ENCODE results near the gene FCRLA. TPM values are rescaled to one million over a fixed set of nuclear protein-coding genes. Genes with fewer than 3 reads are reported as not detected.
"Not testable (repeated sequence)": the region's sequence is repeated elsewhere in the genome, so short reads cannot be mapped to it uniquely, and the experiment has no call there.

The FCRLA gene, protein sequence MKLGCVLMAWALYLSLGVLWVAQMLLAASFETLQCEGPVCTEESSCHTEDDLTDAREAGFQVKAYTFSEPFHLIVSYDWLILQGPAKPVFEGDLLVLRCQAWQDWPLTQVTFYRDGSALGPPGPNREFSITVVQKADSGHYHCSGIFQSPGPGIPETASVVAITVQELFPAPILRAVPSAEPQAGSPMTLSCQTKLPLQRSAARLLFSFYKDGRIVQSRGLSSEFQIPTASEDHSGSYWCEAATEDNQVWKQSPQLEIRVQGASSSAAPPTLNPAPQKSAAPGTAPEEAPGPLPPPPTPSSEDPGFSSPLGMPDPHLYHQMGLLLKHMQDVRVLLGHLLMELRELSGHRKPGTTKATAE
- not detected in 2 replicates for total RNA-seq (2014; rRNA removed; shearing (Covaris generic); ENCODE audit: low replicate concordance)

DNA sequence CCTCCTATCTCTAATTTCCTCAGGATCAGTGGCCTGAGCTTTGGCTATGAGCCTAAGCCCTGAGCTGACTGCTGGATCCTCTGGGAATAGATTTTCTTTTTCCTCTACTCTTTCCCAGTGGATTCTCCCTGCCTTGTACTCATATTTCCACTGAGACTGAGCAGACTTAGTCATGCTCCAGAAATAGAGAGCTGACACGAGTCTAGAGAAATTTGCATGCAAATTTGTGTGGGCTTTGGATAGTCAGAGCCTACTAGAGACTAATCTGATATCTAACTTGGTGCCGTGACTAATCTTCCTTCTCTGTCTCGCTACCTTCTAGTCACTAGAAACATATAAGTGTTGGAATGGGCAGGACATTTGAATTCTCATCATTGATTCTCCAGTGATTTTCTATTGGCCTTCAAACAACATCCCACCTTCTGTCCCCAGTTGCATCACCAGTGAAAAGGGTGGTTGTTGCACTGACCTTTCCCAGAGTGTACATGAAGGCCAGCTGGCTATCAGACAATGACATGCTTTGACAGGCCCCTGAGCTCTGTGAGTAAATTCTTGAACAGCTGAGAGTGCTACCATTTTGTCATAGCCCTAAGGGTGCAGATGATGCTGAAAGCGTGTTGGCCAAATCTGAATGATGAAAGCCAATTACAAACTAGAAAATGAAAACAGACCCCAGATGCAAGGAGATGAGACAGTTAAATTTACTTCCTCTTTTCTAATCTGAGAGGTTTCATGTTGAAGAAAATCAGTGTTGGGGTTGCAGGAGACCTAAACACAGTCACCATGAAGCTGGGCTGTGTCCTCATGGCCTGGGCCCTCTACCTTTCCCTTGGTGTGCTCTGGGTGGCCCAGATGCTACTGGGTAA, at the start of gene FCRLA:
TSS of gene FCRLA (plus strand) at position 748 of the 866 bp plus-strand sequence. CDS start at position 784, 36 bp downstream.
- DNase-seq (ENCODE audit: low read depth) = peak; percentile 27
- in situ Hi-C loops (cut with HindIII; ENCODE audit: low pct_unique_long_range_greater_than_20kb, low sequenced_read_pairs) = no loop called here

DNA sequence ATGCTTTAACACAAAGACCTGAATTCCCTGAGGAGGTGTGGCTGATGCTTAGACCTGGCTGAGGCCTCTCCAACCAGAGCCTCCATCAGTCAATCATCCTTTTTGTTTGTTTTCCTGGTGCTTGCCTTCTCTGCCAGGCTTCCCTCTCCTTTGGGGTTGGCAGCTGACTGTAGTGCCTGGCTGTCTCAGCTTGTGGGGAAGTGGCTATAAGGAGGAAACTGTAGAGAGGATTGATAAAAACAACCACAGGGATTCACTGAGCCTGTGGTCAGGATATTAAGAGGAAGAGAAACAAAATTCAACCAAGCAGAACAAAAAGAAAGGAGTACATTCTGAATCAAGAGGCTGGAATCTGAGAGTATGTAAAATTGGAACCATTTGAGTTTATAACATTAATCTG, 48.5 kb upstream of the FCRLA start:
- in situ Hi-C loops (cut with HindIII; ENCODE audit: low pct_unique_long_range_greater_than_20kb, low sequenced_read_pairs); DNase-seq (ENCODE audit: low read depth): not testable (repeated sequence)

DNA sequence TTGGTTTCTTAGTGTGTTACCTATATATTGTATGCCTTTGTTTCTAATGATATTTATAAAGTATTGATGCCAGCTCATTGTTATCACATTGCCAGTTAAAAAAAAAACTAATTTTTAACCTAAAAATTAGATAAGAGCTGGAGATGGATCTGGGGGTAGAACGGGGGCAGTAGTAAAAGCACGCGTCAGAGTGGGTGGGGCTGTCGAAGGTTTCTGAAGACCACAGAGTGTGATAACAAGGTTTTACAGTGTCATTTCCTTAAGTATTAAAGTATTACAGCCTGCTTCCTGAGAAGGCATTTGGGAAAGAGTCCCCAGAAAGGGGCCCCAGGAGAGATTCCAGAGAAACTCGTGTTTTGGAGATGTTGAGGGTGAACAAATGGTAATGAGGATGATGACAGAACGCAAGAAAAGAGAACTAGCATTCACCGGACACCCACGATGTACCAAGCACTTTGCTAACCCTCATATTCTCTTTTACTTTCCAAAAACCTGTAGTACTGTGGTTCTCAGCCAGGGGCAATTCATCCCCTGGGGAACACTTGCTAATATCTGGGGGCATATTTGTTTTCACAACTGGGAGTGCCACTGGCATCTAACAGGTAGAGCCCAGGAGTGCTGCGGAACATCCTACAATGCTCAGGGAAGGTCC, 45.2 kb upstream of the FCRLA start:
- in situ Hi-C loops (cut with HindIII; ENCODE audit: low pct_unique_long_range_greater_than_20kb, low sequenced_read_pairs); DNase-seq (ENCODE audit: low read depth): not testable (repeated sequence)

DNA sequence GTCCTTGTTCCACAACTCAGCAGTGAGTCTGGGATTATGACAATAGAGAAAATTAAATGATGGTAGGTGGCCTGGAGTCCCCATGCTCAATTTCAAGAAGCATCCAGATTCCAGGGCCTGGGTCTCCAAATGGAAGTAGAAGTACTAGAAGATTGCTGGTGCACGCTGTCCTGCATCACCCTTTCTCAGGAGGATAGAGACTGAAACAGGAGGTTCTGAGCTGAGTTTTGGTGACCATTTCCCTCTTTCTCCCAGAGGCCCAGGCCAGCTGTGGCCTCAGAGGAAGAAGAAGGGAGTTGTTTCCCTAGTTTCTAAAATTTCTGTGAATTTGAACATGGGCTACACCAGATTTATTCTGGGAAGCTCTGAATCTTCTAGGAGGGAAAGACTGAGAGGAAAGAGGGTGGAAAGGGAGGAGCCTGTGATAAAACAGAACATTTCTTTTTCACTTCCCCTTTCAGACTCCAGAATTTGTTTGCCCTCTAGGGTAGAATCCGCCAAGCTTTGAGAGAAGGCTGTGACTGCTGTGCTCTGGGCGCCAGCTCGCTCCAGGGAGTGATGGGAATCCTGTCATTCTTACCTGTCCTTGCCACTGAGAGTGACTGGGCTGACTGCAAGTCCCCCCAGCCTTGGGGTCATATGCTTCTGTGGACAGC, 44.2 kb upstream of the FCRLA start, which contains the start of gene FCGR2B:
TSS of gene FCGR2B (plus strand) at position 460 of the 656 bp plus-strand sequence. CDS start at position 559, 99 bp downstream.
- in situ Hi-C loops (cut with HindIII; ENCODE audit: low pct_unique_long_range_greater_than_20kb, low sequenced_read_pairs) = not testable (repeated sequence)

DNA sequence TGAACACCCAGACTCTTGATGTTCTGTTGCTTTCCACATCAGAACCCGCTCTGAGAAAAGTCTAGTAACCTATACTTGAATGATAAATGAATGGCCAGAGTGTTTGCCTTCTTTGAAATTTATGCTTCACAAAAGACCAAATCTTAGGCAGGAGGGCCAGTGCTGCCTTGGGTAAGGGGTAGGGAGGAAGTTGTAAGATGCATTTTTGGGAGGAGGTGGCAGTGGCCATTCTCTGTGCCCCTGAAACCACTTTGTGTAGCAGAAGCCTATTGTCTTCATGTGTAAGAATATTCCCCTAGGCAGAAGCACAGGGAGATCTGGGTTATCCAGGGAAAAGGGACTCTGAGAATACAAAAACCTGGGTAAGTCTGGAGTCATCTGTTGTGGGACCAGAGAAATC, 43.5 kb upstream of the FCRLA start:
- DNase-seq (ENCODE audit: low read depth); in situ Hi-C loops (cut with HindIII; ENCODE audit: low pct_unique_long_range_greater_than_20kb, low sequenced_read_pairs): not testable (repeated sequence)

More for the DNA sequence above, 44.2 kb upstream of the FCRLA start, which contains the start of gene FCGR2B:
- not testable (repeated sequence) for DNase-seq (ENCODE audit: low read depth)

DNA sequence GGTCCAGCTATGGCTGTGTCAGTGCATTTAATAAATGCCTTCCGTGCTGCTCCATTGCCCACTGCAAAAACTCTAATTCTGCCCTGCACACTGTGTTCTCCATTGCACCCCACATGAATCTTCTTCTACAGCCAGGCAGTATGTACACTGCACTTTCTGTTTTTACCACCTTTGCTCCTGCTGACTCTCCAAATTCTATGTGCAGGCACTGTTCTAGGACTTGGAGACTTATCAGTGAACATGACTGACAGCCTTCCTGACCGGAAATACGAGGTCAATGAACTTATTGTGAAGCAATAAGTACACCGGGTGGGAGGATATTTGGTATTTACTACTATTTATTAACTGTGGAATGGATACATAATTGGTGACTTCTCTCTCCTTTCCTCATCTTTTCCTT, 42.3 kb upstream of the FCRLA start:
- in situ Hi-C loops (cut with HindIII; ENCODE audit: low pct_unique_long_range_greater_than_20kb, low sequenced_read_pairs); DNase-seq (ENCODE audit: low read depth): not testable (repeated sequence)

DNA sequence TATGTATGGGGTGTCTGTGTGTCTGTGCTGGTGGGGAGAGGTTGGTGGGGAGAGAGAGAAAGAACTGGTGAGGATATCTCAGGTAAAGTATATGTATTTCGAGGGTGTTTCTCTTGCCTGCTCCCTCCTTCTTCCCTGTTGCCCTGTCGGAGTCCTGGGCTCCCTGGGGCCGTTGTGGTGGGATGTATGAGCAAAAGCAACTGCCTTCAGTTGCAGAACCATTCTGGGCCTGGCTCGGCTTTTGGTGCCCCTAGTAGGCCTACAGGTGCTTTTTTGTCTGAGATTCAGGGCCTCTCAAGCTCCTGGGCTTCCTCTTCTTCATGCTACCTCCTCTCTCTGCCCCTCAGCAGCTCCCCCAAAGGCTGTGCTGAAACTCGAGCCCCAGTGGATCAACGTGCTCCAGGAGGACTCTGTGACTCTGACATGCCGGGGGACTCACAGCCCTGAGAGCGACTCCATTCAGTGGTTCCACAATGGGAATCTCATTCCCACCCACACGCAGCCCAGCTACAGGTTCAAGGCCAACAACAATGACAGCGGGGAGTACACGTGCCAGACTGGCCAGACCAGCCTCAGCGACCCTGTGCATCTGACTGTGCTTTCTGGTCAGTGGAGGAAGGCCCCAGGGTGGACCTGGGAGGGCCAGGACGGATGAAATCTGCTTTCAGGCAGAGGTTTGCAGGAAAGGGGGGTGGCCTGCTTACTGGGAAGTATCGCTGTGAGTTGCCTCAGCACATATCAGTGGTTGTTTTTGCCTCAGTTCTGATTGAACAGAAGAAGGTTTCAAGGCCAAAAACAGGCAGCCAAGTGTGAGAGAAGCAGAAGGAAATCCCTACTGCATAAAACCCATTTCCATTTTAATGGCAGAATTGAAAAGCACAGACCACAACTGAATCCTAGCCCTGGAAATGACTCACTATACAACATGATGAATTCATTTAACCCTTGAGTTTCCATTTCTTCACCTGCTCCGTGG, 35.7 kb upstream of the FCRLA start:
- not testable (repeated sequence) for DNase-seq (ENCODE audit: low read depth)

DNA sequence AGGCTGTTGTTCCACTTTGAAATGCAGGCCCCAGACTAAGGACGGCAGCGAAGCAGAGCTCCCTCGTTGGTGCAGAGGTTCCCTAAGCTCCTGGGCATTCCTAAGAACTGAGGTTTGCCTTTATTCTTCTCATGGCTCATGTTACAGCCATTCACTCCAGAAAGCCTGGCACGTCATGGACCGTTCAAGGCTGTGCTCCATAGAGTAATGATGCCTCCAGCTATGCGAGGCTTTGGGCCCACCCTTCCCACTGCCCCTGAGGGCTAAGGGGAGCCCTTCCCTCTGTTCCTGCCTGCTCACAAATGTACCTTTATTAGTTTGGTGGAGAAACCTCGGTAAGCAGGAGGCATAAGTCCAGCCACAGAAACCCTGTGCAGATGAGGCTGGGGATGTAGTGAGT, 33.6 kb upstream of the FCRLA start:
- DNase-seq (ENCODE audit: low read depth); in situ Hi-C loops (cut with HindIII; ENCODE audit: low pct_unique_long_range_greater_than_20kb, low sequenced_read_pairs): not testable (repeated sequence)

More for the DNA sequence above, 35.7 kb upstream of the FCRLA start:
- in situ Hi-C loops (cut with HindIII; ENCODE audit: low pct_unique_long_range_greater_than_20kb, low sequenced_read_pairs) = not testable (repeated sequence)

DNA sequence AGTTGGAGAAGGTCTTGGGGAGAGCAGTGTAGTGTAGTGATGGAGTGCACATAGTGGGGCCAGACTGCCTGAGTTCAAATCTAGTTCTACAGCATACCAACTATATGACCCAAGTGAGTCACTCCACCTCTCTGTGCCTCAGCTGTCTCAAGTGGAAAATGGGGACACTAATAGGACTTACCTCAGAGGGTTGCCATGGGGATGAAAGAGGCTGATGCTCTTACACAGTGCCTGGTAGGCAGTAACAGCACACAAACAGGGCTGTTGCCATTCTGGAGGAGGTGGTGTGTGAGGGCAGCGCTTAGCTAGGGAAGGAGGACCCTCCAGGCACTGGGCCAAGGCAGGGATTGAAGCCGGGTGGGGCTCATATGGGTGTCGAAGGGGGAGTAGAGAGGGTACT, 32.6 kb upstream of the FCRLA start:
- in situ Hi-C loops (cut with HindIII; ENCODE audit: low pct_unique_long_range_greater_than_20kb, low sequenced_read_pairs); DNase-seq (ENCODE audit: low read depth): not testable (repeated sequence)

DNA sequence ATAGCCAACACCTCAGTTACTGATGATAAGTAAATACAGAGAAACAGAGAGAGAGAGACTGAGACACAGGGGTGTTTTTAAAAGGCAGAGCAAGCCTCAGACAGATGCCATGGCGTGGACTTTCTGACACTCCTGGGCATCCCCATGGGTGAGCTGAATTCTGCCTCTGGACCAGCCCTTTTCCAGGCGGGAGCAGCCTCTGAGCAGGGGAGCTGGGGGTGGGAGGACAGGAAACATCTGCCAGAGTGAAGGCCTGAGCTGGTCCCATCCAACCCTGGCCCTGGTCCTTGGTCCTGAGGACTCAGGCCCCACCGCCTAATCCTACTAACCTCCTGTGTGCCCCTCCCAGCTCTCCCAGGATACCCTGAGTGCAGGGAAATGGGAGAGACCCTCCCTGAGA, 32.1 kb upstream of the FCRLA start:
- in situ Hi-C loops (cut with HindIII; ENCODE audit: low pct_unique_long_range_greater_than_20kb, low sequenced_read_pairs) = not testable (repeated sequence)

DNA sequence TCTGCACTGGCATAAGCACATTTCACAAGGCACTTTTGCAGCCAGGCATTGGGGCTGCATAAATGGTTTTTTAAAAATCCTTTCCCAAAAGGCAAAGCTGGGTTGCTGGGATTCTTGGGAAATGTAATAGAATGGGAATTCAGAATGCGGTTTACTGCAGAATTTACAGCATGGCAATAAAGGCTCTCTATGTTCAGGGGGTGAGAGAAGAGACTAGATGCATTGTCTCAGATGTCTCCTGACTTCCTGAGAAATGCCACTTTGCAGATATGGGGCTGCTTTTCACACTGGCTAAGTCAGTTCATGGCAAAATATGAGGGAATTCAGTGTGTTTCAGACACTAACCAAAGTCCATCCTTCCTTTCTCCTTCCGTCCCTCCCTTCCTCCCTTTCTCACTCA, 30.6 kb upstream of the FCRLA start:
- in situ Hi-C loops (cut with HindIII; ENCODE audit: low pct_unique_long_range_greater_than_20kb, low sequenced_read_pairs) = no loop called here
- DNase-seq (ENCODE audit: low read depth) = no peak

More for the DNA sequence above, 32.1 kb upstream of the FCRLA start:
- not testable (repeated sequence) for DNase-seq (ENCODE audit: low read depth)

DNA sequence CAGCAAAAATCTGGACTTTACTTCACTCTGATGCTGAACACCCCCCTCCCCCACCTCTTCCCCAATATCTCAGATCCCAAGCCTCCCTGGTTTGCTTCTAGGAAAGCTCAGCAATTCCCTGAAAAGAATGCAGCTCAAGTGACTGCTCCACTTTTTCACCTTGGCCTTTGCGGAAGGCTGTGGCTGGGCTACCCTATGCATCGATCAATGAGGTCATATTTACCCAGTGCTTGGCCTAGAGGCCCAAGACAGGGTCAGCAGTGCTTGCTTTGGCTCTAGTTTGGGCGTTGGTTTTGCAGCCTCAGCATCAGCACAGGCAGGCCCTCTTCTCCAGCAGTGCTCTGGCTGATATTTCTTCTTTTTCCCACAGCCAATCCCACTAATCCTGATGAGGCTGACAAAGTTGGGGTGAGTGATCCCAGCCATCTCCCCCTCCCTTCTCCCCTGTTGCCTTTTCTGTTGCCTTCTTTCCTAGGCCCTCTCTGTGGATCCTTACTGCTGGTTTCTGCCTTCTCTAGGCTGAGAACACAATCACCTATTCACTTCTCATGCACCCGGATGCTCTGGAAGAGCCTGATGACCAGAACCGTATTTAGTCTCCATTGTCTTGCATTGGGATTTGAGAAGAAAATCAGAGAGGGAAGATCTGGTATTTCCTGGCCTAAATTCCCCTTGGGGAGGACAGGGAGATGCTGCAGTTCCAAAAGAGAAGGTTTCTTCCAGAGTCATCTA, 29.9 kb upstream of the FCRLA start:
- in situ Hi-C loops (cut with HindIII; ENCODE audit: low pct_unique_long_range_greater_than_20kb, low sequenced_read_pairs) = no loop called here
- DNase-seq (ENCODE audit: low read depth) = no peak

DNA sequence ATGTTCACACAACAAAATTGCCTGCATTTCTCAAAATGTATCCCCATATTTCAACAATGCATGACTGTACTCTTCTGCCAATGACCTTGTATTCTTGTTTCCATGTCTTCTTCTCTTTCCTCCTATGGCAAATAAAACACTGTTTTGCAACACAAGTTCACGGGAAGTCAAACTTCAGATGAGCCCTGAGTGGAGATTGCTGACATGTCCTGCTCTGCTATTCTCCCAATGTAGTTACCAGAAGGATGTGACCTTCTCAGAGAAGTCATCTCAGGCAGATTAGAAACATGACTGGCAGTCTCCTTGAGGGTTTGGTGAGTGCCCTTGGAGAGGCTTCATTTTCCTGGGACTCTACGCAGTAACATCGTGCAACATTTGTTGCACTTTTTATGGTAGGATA, 28.5 kb upstream of the FCRLA start:
- in situ Hi-C loops (cut with HindIII; ENCODE audit: low pct_unique_long_range_greater_than_20kb, low sequenced_read_pairs) = no loop called here
- no peak for DNase-seq (ENCODE audit: low read depth)

DNA sequence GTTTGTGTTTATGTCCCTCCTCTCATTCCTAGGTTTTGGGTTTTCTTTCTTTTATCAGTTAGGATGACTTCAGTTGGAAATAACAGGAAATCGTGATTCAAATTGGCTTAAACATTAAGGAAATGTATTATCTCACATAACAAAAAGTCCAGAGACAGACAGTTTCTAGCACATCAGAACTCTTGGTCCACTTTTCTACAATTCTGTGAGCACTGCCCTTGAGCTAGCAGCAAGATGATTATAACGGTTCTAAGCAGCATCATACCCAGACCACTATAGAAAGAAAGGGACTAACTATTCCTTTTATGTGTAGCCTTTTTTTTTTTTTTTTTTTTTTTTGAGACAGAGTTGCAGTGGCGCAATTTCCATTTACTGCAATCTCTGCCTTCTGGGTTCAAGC, 25.1 kb upstream of the FCRLA start:
- no peak for DNase-seq (ENCODE audit: low read depth)
- in situ Hi-C loops (cut with HindIII; ENCODE audit: low pct_unique_long_range_greater_than_20kb, low sequenced_read_pairs) = no loop called here

DNA sequence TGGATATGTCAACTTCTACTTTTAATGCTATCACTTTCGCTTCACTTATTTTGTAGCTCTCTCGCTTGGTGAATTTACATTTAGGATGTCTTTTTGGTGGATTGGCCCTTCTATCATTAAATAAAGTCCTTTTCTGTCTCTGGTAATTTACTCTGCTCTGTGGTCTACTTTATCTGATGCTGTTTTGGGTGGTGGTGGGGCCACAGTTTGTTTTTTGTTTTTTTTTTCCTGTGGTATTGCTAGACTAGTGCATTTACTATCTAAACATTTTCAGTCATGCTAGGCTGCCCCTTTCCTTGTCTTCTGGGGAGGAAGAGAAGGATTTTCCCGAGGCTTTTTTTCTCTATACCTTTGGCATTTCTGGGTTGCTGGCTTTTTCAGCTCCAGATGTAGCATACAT, 18.1 kb upstream of the FCRLA start:
- in situ Hi-C loops (cut with HindIII; ENCODE audit: low pct_unique_long_range_greater_than_20kb, low sequenced_read_pairs) = no loop called here
- DNase-seq (ENCODE audit: low read depth) = no peak

DNA sequence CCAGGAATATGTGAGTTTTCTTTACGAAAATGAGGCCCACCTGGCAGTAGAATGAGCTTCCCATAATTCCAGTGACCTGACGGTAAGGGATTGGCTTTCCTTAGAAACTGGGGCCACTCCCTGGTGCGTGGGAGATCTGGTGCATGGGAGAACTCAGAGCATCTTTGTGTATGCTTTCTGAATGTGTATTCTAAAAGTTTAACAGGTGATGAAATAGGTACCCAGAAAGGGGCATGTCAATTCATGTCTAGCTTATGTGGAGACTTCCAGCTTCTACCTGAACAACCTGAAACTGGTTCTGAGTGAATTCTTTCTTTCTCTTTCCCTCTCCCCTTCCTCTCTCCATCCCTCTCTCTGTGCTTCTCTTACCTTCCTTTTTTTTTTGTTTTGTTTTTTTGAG, 15.2 kb upstream of the FCRLA start:
- no peak for DNase-seq (ENCODE audit: low read depth)
- in situ Hi-C loops (cut with HindIII; ENCODE audit: low pct_unique_long_range_greater_than_20kb, low sequenced_read_pairs) = no loop called here
